GM03348 (cell line): ENCODE results near the gene UBR1.
A peak's percentile ranks its signal among the peaks of the same experiment; 100 is the strongest.
"Not testable (repeated sequence)": the region's sequence is repeated elsewhere in the genome, so short reads cannot be mapped to it uniquely, and the experiment has no call there.

Experiments
- DNase-seq: peaks from one replicate; pipeline ENCODE4 v3.0.0; 2012; ENCODE audit warnings: low spot score

UBR1 gene

DNA sequence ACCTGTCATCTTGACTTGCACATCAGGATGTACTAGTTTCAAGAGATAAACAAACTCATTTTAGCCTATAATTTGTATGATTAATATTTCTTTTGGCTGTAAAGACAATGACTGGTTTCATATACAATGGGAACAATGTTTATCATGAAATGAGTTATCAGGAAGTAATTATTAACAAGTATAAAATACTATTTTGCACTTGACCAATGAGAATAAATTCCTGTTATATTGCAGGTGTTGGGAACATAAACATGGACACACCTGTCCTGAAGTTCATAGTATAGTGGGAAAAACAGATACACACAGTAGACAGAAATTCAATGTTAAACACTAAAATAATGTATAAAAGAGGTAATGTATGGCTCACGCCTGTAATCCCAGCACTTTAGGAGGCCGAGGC is 56.9 kb downstream of the UBR1 start:
- no peak for DNase-seq

DNA sequence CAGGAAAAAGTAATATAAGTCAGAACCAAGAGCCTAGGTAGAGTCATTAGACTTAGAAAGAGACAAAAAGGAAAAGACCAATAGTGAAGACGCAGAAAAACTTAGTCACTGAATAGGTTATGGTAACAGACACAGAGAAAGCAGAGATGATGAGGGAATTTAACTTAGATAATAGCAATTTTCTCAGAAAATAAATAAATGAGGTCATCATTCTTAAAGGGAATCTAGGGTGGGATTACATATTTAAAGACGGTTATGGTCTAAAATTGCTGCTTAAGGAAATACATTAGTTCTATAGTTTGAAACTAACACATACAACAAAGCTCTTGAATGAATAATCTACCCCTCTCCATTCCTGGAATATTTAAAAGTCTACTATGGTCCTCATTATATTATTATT is 59.4 kb downstream of the UBR1 start:
- DNase-seq, result no peak

DNA sequence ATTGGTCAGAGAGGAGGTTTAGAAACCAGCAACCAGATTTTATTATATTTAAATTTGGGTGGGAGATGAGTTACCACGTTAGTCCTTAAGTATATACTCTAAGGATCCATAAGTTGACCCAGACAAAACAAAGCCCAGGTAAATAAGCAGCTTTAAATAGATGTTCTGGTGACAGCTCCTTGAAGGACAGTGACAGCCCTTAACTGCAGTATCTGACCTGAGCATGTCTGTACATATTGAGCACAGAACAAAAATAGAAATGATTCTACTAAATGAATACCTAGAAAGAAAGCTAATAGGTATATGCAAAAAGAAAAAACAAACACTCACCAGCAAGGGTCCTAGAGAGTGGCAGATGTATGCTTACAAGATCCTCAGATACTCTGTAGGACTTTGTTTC is 63.0 kb downstream of the UBR1 start:
- DNase-seq, result no peak

DNA sequence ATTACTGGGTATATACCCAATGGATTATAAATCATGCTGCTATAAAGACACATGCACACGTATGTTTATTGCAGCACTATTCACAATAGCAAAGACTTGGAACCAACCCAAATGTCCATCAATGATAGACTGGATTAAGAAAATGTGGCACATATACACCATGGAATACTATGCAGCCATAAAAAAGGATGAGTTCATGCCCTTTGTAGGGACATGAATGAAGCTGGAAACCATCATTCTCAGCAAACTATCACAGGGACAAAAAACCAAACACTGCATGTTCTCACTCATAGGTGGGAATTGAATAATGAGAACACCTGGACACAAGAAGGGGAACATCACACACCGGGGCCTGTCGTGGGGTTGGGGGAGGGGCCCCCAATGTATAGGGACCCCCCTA is 64.8 kb downstream of the UBR1 start:
- not testable (repeated sequence) for DNase-seq

- DNase-seq, result not testable (repeated sequence)
Measured at GRCh38 chr15:43035240-43035639, 70.6 kb downstream of the UBR1 start.

DNA sequence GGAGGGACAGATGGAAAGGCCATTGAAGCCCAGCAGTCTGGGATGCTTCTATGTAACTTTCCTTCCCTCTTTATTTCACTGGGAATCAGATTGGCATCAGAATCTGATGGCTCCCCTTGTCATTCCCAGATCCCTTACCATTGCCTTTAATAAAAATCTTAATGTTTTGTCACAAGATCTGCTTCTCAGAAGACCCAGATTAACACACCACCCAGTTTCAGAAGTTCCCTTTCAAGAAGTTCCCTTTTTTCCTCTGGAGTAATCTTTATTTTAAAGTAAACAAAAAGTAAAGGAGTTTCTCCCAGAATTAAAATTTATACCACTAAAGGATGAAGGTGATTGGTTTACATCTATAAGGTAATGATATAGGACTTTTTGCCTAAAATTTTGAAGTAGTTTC is 76.4 kb downstream of the UBR1 start:
- no peak for DNase-seq

DNA sequence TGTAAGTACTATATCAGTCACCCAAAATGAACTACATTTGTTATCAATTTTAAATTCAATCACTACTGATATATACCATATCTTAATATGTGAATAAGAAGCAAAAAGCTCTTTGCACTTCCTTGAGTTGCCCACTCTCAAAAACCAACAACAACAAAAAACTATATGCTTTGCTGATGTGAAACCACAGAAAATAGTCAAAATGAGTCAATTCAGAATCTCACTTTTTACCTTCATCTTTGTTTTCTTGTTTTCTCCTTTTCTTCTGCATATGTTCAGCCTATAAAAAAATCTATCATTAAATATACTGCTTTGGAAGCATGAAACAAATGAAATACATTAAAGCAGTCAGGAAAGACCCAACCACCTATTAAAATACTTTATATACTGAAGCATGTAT is 80.7 kb downstream of the UBR1 start:
- no peak for DNase-seq

DNA sequence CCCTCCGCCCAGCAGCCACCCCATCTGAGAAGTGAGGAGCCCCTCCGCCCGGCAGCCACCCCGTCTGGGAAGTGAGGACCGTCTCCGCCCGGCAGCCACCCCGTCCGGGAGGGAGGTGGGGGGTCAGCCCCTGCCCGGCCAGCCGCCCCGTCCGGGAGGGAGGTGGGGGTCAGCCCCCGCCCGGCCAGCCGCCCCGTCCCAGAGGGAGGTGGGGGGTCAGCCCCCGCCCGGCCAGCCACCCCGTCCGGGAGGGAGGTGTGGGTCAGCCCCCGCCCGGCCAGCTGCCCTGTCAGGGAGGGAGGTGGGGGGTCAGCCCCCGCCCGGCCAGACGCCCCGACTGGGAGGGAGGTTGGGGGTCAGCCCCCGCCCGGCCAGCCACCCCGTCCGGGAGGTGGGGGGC is 91.2 kb downstream of the UBR1 start:
- not testable (repeated sequence) for DNase-seq

- DNase-seq, result no peak
Measured at GRCh38 chr15:43009206-43009605, 96.6 kb downstream of the UBR1 start.

GRCh38 chr15:43008150-43008549 is 97.7 kb downstream of the UBR1 start:
- DNase-seq, result no peak

DNA sequence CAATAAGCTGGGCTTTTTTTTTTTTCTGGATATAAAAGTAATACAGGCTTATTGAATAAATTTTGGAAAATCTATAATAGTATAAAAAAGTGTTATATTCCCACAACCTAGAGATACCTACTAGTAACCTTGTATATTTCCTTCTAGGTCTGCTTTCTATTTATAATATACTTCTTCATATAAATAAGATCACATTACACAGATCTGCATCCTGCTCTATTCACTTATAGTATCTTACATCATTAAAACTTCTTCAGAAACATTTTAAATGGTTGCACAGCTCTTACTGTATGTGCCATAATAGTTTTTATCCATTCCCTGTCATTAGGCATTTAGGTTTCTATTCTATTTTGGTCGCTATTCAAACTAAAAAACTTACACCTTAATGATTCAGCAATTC is 98.3 kb downstream of the UBR1 start:
- DNase-seq, result no peak

DNA sequence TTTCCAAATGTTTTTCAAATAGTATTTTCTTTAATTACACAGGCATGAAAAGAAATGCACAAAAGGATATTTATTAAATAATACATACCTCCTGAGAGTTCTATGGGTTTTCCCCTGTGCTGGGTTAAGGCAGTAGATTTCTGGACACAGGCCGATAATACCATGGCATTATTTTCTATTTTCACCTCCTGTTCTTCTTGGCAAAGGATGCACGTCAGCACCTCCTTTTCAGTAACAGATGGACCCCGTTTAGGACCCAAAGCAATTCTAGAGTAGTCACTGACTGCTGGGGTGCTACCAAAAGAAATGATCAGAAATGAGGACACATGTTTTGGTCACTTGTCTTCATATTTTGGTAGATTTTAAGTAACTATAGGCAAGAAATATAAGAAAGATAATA is 98.8 kb downstream of the UBR1 start:
- DNase-seq, result no peak

DNA sequence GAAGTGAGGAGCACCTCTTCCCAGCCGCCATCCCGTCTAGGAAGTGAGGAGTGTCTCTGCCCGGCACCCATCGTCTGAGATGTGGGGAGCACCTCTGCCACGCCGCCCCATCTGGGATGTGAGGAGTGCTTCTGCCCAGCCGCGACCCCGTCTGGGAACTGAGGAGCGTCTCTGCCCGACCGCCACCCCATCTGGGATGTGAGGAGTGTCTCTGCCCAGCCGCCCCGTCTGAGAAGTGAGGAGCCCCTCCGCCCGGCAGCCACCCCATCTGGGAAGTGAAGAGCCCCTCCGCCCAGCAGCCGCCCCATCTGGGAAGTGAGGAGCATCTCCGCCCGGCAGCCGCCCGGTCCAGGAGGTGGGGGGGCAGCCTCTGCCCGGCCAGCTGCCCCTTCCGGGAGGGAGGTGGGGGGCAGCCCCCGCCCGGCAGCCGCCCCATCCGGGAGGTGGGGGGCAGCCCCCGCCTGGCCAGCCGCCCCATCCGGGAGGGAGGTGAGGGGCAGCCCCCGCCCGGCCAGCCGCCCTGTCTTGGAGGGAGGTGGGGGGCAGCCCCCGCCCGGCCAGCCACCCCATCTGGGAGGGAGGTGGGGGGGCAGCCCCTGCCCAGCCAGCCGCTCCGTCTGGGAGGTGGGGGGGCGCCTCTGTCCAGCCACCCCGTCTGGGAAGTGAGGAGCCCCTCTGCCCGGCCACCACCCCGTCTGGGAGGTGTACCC is 100.8 kb downstream of the UBR1 start:
- DNase-seq, result not testable (repeated sequence)

- no peak for DNase-seq
Measured at GRCh38 chr15:42999201-42999779, 106.5 kb downstream of the UBR1 start.

GRCh38 chr15:42996871-42997270 is 109.0 kb downstream of the UBR1 start:
- no peak for DNase-seq

DNA sequence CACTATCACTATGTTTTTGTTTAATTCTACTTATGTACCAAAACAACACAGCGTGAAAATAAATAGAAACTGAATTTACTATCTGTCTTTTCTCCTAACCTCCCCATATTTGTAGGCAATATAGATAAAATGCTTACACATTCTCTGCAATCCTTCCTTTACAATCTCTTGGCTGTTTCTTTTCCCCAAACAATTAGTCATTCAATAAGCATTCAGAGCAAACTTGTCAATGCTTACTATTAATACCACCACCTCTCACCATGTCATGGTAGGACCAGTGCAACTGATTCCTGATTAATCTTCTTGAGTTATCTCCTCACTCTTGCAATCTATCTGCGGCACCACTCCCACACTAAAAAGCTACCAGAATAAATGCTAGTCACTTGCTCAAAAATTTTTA is 111.3 kb downstream of the UBR1 start:
- DNase-seq, result peak; percentile 43

- DNase-seq, result no peak
Measured at GRCh38 chr15:42992626-42993025, 113.2 kb downstream of the UBR1 start.

GRCh38 chr15:42986693-42987342 is 119.0 kb downstream of the UBR1 start:
- no peak for DNase-seq

DNA sequence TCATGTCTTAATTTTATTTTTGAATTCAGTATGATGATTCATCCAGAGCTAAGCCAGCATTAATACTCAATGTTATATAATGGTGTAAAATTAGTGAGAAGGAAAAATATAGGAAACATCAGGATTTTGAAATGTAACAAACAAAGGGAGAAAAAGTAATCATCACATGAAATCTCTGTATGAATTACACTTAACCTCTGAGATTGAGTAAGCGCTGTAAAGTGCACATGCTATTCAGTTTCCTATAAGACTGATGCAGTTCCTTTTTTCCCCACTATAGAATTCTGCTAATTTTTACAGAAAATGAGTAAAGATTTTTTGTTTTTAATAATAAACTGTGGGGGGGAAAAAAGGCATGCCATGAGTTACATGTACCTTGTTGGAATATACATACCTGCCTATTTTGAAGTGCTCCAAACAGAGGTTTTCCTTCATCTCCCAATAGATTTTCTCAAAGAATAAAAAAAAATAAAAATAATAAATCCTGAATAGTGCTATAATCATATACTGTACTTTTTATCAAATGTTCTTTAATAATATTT is 121.3 kb downstream of the UBR1 start:
- no peak for DNase-seq

- not testable (repeated sequence) for DNase-seq
Measured at GRCh38 chr15:42979113-42979512, 126.7 kb downstream of the UBR1 start.

DNA sequence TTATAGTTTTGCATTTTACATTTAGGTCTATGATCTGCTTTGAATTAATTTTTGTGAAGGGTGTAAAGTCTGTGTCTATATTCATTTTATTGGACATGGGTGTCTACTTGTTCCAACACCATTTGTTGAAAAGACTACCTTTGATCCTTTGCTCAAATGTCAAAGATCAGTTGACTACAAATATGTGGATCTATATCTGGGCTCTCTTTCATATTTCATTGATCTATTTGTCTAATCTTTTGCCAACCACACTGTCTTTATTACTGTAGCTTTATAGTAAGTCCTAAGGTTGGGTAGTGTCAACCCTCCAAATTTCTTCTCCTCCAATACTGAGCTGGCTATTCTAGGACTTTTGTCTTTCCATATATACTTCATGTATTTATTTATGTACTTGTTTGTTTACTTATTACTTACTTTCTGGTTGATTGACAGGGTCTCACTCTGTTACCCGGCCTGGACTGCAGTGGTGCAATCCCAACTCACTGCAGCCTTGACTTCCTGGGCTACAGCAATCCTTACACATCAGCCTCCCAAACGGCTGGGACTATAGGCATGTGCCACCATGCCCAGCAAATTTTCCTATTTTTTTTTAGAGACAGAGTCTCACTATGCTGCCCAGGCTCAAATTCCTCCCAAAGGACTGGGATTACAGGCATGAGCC is 131.5 kb downstream of the UBR1 start:
- no peak for DNase-seq

- no peak for DNase-seq
Measured at GRCh38 chr15:42973114-42973513, 132.7 kb downstream of the UBR1 start.

- DNase-seq, result no peak
Measured at GRCh38 chr15:42971830-42972229, 134.0 kb downstream of the UBR1 start.
